Activated CD4-positive, alpha-beta memory T cell treated with anti-CD3 and anti-CD28 coated beads for 36 hours (primary cell): ENCODE results near the gene OR3A1. TPM values are rescaled to one million over a fixed set of nuclear protein-coding genes. Genes with fewer than 3 reads are reported as not detected.
"Not testable (repeated sequence)": the region's sequence is repeated elsewhere in the genome, so short reads cannot be mapped to it uniquely, and the experiment has no call there.

ENCODE experiments used
- CTCF ChIA-PET: fragments of 350-600 bp; sonication (Branson Sonifier 250); formaldehyde crosslinking; loops from one replicate; lab custom pipeline; 2021; ENCODE audit warnings: antibody characterized with exemption, inconsistent platforms; lab: Charles Lee
- POLR2A ChIA-PET: fragments of 350-600 bp; sonication (Branson Sonifier 250); formaldehyde crosslinking; loops from one replicate; lab custom pipeline; 2021; ENCODE audit warnings: antibody characterized with exemption; lab: Charles Lee
- DNase-seq: peaks from one replicate; pipeline ENCODE4 v3.0.0-alpha.2; 2020
- H3K27ac Mint-ChIP-seq: one replicate; pipeline ENCODE4 v1.8.0; 2021; ENCODE audit warnings: mixed read lengths
- H3K27me3 Mint-ChIP-seq: one replicate; pipeline ENCODE4 v1.8.0; 2021; ENCODE audit warnings: mixed read lengths
- H3K36me3 Mint-ChIP-seq: one replicate; pipeline ENCODE4 v1.8.0; 2021; ENCODE audit warnings: mixed read lengths
- H3K4me1 Mint-ChIP-seq: one replicate; pipeline ENCODE4 v1.8.0; 2021; ENCODE audit warnings: low read depth, mixed read lengths
- H3K4me3 Mint-ChIP-seq: one replicate; pipeline ENCODE4 v1.8.0; 2021; ENCODE audit warnings: mild to moderate bottlenecking, mixed read lengths
- H3K9me3 Mint-ChIP-seq: one replicate; pipeline ENCODE4 v1.8.0; 2021; ENCODE audit warnings: mixed read lengths
- intact Hi-C: fragments of 100-400 bp; cut with micrococcal nuclease; formaldehyde crosslinking; loops from one replicate; pipeline ENCODE4 v1.15.1; 2023
- total RNA-seq, 2 experiments: library from RNA; stranded (reverse); gene quantifications; one replicate each; pipeline ENCODE4 v1.2.3, GENCODE V29; 2021

OR3A1 gene
- total RNA-seq, 2 experiments from 2014 or later, result 0.26 TPM; not detected in 1

DNA sequence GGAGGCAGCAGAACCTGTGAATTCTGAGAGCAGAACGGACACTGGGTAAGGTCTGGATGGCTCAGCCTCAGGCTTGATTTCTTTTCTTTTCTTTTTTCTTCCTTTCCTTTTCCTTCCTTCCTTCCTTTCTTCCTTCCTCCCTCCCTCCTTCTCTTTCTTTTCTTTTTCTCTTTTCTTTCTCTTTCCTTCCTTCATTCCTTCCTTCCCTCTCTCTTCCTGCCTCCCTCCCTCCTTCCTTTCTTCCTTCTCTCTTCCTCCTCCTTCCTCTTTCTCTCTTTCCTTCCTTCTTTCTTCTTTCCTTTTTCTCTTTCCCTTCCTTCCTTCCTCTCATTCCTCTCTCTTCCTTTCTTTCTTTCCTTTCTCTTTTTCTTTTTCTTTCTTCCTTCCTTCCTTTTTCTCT, 38.0 kb downstream of the OR3A1 start:
- ChIA-PET POLR2A (no interaction called here), CTCF (no interaction called here)
- H3K27me3 Mint-ChIP-seq, result peaks cover 12% of the 10 kb centered on the region
- intact Hi-C loops, result no loop called here
- no peak overlapping the region for H3K4me3 Mint-ChIP-seq
- H3K4me1 Mint-ChIP-seq, result no peaks in the 10 kb centered on the region
- no peaks in the 10 kb centered on the region for H3K36me3 Mint-ChIP-seq
- no peak overlapping the region for H3K27ac Mint-ChIP-seq
- DNase-seq, result no peak
- no peaks in the 10 kb centered on the region for H3K9me3 Mint-ChIP-seq

- Mint-ChIP-seq H3K27ac (no peak overlapping the region), H3K4me1 (no peaks in the 10 kb centered on the region), H3K27me3 (peaks cover 9% of the 10 kb centered on the region), H3K4me3 (no peak overlapping the region), H3K9me3 (peaks cover 3% of the 10 kb centered on the region), H3K36me3 (no peaks in the 10 kb centered on the region)
- intact Hi-C loops, result no loop called here
- no peak for DNase-seq
- ChIA-PET CTCF (no interaction called here), POLR2A (no interaction called here)
Observed at GRCh38 chr17:3256575-3256974, 41.6 kb downstream of the OR3A1 start.

- POLR2A ChIA-PET, H3K4me3 Mint-ChIP-seq, CTCF ChIA-PET, H3K9me3 Mint-ChIP-seq, H3K27me3 Mint-ChIP-seq, DNase-seq, H3K27ac Mint-ChIP-seq, H3K36me3 Mint-ChIP-seq, H3K4me1 Mint-ChIP-seq, intact Hi-C loops: not testable (repeated sequence)
Observed at GRCh38 chr17:3249013-3249412, 49.1 kb downstream of the OR3A1 start.

GRCh38 chr17:3244841-3245240, 53.3 kb downstream of the OR3A1 start:
- POLR2A ChIA-PET, DNase-seq, H3K4me3 Mint-ChIP-seq: not testable (repeated sequence)

GRCh38 chr17:3241044-3241443, 57.1 kb downstream of the OR3A1 start:
- H3K4me3 Mint-ChIP-seq, POLR2A ChIA-PET, DNase-seq, H3K27me3 Mint-ChIP-seq, intact Hi-C loops, H3K36me3 Mint-ChIP-seq, CTCF ChIA-PET, H3K9me3 Mint-ChIP-seq, H3K4me1 Mint-ChIP-seq, H3K27ac Mint-ChIP-seq: not testable (repeated sequence)

More at GRCh38 chr17:3244841-3245240, 53.3 kb downstream of the OR3A1 start:
- intact Hi-C loops, H3K4me1 Mint-ChIP-seq, H3K27ac Mint-ChIP-seq, CTCF ChIA-PET, H3K36me3 Mint-ChIP-seq, H3K27me3 Mint-ChIP-seq, H3K9me3 Mint-ChIP-seq: not testable (repeated sequence)

Other genes with a start within 250 kb of the OR3A1 start
- not detected for gene OR1D5, start 234.8 kb downstream of the OR3A1 start, total RNA-seq
- not detected for gene OR1D2, start 193.9 kb downstream of the OR3A1 start, total RNA-seq
- not detected for gene OR1G1, start 170.8 kb downstream of the OR3A1 start, total RNA-seq
- gene OR1A2, start 100.8 kb downstream of the OR3A1 start, total RNA-seq, result not detected
- gene OR1A1, start 90.7 kb downstream of the OR3A1 start, total RNA-seq, result not detected
- 1 to 10 TPM; 2.4 to 2.7 TPM for gene OR3A2, start 87.9 kb upstream of the OR3A1 start, total RNA-seq
- not detected for gene OR1E1, start 100.0 kb upstream of the OR3A1 start, total RNA-seq
- gene OR3A3, start 113.0 kb upstream of the OR3A1 start, total RNA-seq, result not detected
- not detected for gene OR1E2, start 135.5 kb upstream of the OR3A1 start, total RNA-seq
- not detected for gene SPATA22, start 173.5 kb upstream of the OR3A1 start, total RNA-seq
- not detected for gene ASPA, start 177.6 kb upstream of the OR3A1 start, total RNA-seq